Limb (tissue), 2 donors: ENCODE data around the gene NIPAL4.
"Not testable (repeated sequence)": the region's sequence is repeated elsewhere in the genome, so short reads cannot be mapped to it uniquely, and the experiment has no call there.

ENCODE experiments used
- DNase-seq, 2 donors: peaks; one replicate each; pipeline ENCODE4 v3.0.0-alpha.2; 2016; ENCODE audit errors: extremely low spot score in 2 of 2

Gene NIPAL4

GRCh38 chr5:157459715-157460599 lies at the start of gene NIPAL4:
TSS of gene NIPAL4 (plus strand) at chr5:157460213. CDS start at chr5:157460321, 108 bp downstream.
- peak in 1 of 2 donors; percentile 54 for DNase-seq

- no peak for DNase-seq
Measured at GRCh38 chr5:157415838-157416237, 44.2 kb upstream of the NIPAL4 start.

- DNase-seq = not testable (repeated sequence)
Measured at GRCh38 chr5:157419521-157419920, 40.5 kb upstream of the NIPAL4 start.

GRCh38 chr5:157429920-157430319 lies 30.1 kb upstream of the NIPAL4 start:
- DNase-seq = not testable (repeated sequence)

GRCh38 chr5:157431544-157432200 lies 28.3 kb upstream of the NIPAL4 start:
- peak in 1 of 2 donors; percentile 51 for DNase-seq

GRCh38 chr5:157434096-157434495 lies 25.9 kb upstream of the NIPAL4 start:
- no peak for DNase-seq

GRCh38 chr5:157443041-157443549 lies 16.9 kb upstream of the NIPAL4 start:
- peak; percentile 78 to 80 for DNase-seq

- no peak for DNase-seq
Measured at GRCh38 chr5:157444224-157444623, 15.8 kb upstream of the NIPAL4 start.

- no peak for DNase-seq
Measured at GRCh38 chr5:157445745-157446411, 14.1 kb upstream of the NIPAL4 start.

- no peak for DNase-seq
Measured at GRCh38 chr5:157446412-157446935, 13.5 kb upstream of the NIPAL4 start.

- DNase-seq = no peak
Measured at GRCh38 chr5:157447201-157447637, 12.8 kb upstream of the NIPAL4 start.

- peak in 1 of 2 donors; percentile 58 for DNase-seq
Measured at GRCh38 chr5:157449011-157449723, 10.8 kb upstream of the NIPAL4 start.

GRCh38 chr5:157450024-157450423 lies 10.0 kb upstream of the NIPAL4 start:
- DNase-seq = no peak

- DNase-seq = no peak
Measured at GRCh38 chr5:157451806-157452205, 8.2 kb upstream of the NIPAL4 start.

- no peak for DNase-seq
Measured at GRCh38 chr5:157454273-157454672, 5.7 kb upstream of the NIPAL4 start.

- no peak for DNase-seq
Measured at GRCh38 chr5:157455057-157455456, 5.0 kb upstream of the NIPAL4 start.

- no peak for DNase-seq
Measured at GRCh38 chr5:157456301-157456700, 3.7 kb upstream of the NIPAL4 start.

GRCh38 chr5:157457391-157457790 lies 2.6 kb upstream of the NIPAL4 start:
- DNase-seq = no peak

GRCh38 chr5:157458835-157459234 lies 1.2 kb upstream of the NIPAL4 start:
- DNase-seq = no peak

- DNase-seq = no peak
Measured at GRCh38 chr5:157460921-157461792, 1.1 kb downstream of the NIPAL4 start.
